ENCODE data around the gene KY.
"Not testable (repeated sequence)": the region's sequence is repeated elsewhere in the genome, so short reads cannot be mapped to it uniquely, and the experiment has no call there.

The KY gene

DNA sequence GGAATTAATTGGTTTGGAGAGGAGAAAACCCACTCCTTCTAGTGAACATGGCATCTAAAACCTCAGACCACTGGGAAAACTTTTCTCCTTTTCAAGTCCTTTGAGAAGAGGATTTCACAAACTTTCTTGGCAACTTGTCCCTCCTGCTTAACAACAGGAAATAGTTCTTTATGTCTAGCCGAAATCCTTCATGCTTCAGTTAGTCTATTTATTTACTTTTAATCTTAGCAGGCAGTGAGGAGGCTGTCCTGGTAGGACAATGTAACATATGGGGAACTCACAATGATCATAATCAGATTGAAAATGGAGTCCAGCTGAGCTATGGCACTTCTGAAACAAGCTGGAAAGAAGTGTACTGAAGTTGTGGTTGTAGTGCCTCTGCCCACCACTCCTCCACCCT, 50.6 kb downstream of the KY start:
- H3K4me3 ChIP-seq, result no peak overlapping the region
- H3K9me3 ChIP-seq (ENCODE audit: low read depth, low read length), result no peaks in the 10 kb centered on the region
- H3K9ac ChIP-seq (ENCODE audit: insufficient read length), result no peak overlapping the region
- no peak for DNase-seq (ENCODE audit: low read depth, low spot score)
- TF ChIP-seq POLR2AphosphoS5 (IDR thresholded peaks at IDR 0.05; ENCODE audit: borderline replicate concordance, low read depth, low read length) (no peak), FOXP2 (optimal IDR thresholded peaks at IDR 0.05; ENCODE audit: control extremely low read depth, extremely low read length, insufficient read depth) (no peak), EZH2 (IDR thresholded peaks at IDR 0.05) (no peak)
- no peaks in the 10 kb centered on the region for H3K36me3 ChIP-seq (ENCODE audit: insufficient read depth, low read length)
- H3K27ac ChIP-seq, result no peak overlapping the region

DNA sequence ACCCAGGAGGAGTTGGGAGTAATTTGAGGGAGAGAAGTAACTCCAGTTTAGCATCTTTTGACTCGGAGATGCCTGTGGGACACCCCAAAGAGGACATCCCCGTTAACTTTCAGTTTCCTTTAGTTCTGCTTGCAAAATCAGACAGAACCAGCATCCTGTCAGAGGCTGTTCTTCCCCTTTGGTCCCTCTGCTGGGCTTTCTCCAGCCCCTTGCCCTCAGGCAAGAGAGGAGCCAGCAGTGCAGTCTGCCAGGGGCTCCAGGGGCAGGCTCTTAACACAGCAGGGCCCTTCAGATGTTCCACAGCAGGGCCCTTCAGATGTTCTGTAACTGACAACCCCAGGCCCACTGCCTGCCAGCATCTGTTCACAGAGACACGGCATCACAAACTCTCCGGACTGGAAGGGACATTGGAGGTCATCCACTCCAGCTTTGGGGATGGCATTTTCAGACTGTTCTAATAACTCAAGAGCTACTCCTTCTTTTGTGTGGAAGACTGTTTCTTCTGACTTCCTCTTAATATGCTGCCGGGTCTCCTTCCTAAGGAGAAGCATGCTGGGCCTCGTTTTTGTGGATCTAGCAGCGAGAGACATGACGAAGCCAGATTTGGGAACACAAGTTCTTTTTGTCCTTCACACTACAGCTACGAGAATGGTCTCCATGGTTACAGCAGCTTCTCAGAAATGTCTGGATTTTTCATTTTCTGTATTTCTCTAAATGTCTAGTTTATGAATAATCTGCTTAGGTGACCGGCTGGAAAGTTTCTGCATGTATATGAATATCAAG, 51.9 kb downstream of the KY start:
- H3K4me3 ChIP-seq, result no peak overlapping the region
- H3K27ac ChIP-seq, result no peak overlapping the region
- no peaks in the 10 kb centered on the region for H3K9me3 ChIP-seq (ENCODE audit: low read depth, low read length)
- H3K36me3 ChIP-seq (ENCODE audit: insufficient read depth, low read length), result no peaks in the 10 kb centered on the region
- TF ChIP-seq FOXP2 (optimal IDR thresholded peaks at IDR 0.05; ENCODE audit: control extremely low read depth, extremely low read length, insufficient read depth) (no peak), EZH2 (IDR thresholded peaks at IDR 0.05) (no peak), POLR2AphosphoS5 (IDR thresholded peaks at IDR 0.05; ENCODE audit: borderline replicate concordance, low read depth, low read length) (no peak)
- no peak overlapping the region for H3K9ac ChIP-seq (ENCODE audit: insufficient read length)
- no peak for DNase-seq (ENCODE audit: low read depth, low spot score)

GRCh38 chr3:134597390-134597970, 53.3 kb downstream of the KY start:
- H3K27ac ChIP-seq, result no peak overlapping the region
- no peak for DNase-seq (ENCODE audit: low read depth, low spot score)
- TF ChIP-seq FOXP2 (optimal IDR thresholded peaks at IDR 0.05; ENCODE audit: control extremely low read depth, extremely low read length, insufficient read depth) (no peak), POLR2AphosphoS5 (IDR thresholded peaks at IDR 0.05; ENCODE audit: borderline replicate concordance, low read depth, low read length) (no peak), EZH2 (IDR thresholded peaks at IDR 0.05) (no peak)
- no peak overlapping the region for H3K4me3 ChIP-seq
- no peak overlapping the region for H3K9ac ChIP-seq (ENCODE audit: insufficient read length)
- no peaks in the 10 kb centered on the region for H3K9me3 ChIP-seq (ENCODE audit: low read depth, low read length)
- no peaks in the 10 kb centered on the region for H3K36me3 ChIP-seq (ENCODE audit: insufficient read depth, low read length)

GRCh38 chr3:134594986-134595385, 55.8 kb downstream of the KY start:
- not testable (repeated sequence) for H3K9ac ChIP-seq (ENCODE audit: insufficient read length); H3K4me3 ChIP-seq; H3K9me3 ChIP-seq (ENCODE audit: low read depth, low read length); H3K27ac ChIP-seq; DNase-seq (ENCODE audit: low read depth, low spot score); H3K36me3 ChIP-seq (ENCODE audit: insufficient read depth, low read length)

- no peak overlapping the region for H3K4me3 ChIP-seq
Measured at GRCh38 chr3:134594331-134594741, 56.5 kb downstream of the KY start.

DNA sequence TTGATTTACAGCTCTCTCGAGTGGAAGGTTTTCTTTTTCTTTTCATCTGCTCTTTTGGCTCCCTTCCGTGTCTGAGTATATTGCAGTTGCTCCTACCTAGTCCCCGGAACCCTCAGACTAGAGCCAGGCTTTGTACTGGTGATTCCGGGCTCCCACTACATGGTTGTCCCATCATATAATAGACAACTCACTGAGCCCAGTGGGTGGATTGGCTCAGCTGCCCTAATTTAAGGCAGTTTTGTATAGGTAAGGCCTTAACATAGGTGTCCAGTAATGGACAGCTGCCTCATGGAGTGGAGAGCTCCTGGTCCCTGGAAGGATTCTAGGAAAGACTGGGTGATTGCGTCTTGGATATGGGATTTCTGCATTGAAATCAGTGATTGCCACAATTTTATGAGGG, 58.0 kb downstream of the KY start:
- H3K4me3 ChIP-seq, result no peak overlapping the region
- H3K9ac ChIP-seq (ENCODE audit: insufficient read length), result no peak overlapping the region
- no peaks in the 10 kb centered on the region for H3K9me3 ChIP-seq (ENCODE audit: low read depth, low read length)
- TF ChIP-seq EZH2 (IDR thresholded peaks at IDR 0.05) (no peak), FOXP2 (optimal IDR thresholded peaks at IDR 0.05; ENCODE audit: control extremely low read depth, extremely low read length, insufficient read depth) (no peak), POLR2AphosphoS5 (IDR thresholded peaks at IDR 0.05; ENCODE audit: borderline replicate concordance, low read depth, low read length) (no peak)
- H3K27ac ChIP-seq, result no peak overlapping the region
- no peak for DNase-seq (ENCODE audit: low read depth, low spot score)
- no peaks in the 10 kb centered on the region for H3K36me3 ChIP-seq (ENCODE audit: insufficient read depth, low read length)

More at GRCh38 chr3:134594331-134594741, 56.5 kb downstream of the KY start:
- no peak overlapping the region for H3K27ac ChIP-seq
- no peaks in the 10 kb centered on the region for H3K9me3 ChIP-seq (ENCODE audit: low read depth, low read length)
- no peak for DNase-seq (ENCODE audit: low read depth, low spot score)
- TF ChIP-seq FOXP2 (optimal IDR thresholded peaks at IDR 0.05; ENCODE audit: control extremely low read depth, extremely low read length, insufficient read depth), result no peak
- TF ChIP-seq POLR2AphosphoS5 (IDR thresholded peaks at IDR 0.05; ENCODE audit: borderline replicate concordance, low read depth, low read length), result no peak
- no peak for TF ChIP-seq EZH2 (IDR thresholded peaks at IDR 0.05)
- H3K9ac ChIP-seq (ENCODE audit: insufficient read length), result no peak overlapping the region
- no peaks in the 10 kb centered on the region for H3K36me3 ChIP-seq (ENCODE audit: insufficient read depth, low read length)

GRCh38 chr3:134590766-134591165, 60.1 kb downstream of the KY start:
- H3K9ac ChIP-seq (ENCODE audit: insufficient read length), result no peak overlapping the region

GRCh38 chr3:134579141-134579665, 71.6 kb downstream of the KY start:
- Histone ChIP-seq H3K4me3 (no peak overlapping the region), H3K36me3 (ENCODE audit: insufficient read depth, low read length) (no peaks in the 10 kb centered on the region), H3K9ac (ENCODE audit: insufficient read length) (no peak overlapping the region), H3K27ac (no peak overlapping the region), H3K9me3 (ENCODE audit: low read depth, low read length) (no peaks in the 10 kb centered on the region)
- no peak for DNase-seq (ENCODE audit: low read depth, low spot score)
- no peak for TF ChIP-seq POLR2AphosphoS5 (IDR thresholded peaks at IDR 0.05; ENCODE audit: borderline replicate concordance, low read depth, low read length)
- no peak for TF ChIP-seq FOXP2 (optimal IDR thresholded peaks at IDR 0.05; ENCODE audit: control extremely low read depth, extremely low read length, insufficient read depth)
- TF ChIP-seq EZH2 (IDR thresholded peaks at IDR 0.05), result no peak

More at GRCh38 chr3:134590766-134591165, 60.1 kb downstream of the KY start:
- H3K27ac ChIP-seq, result no peak overlapping the region
- H3K9me3 ChIP-seq (ENCODE audit: low read depth, low read length), result no peaks in the 10 kb centered on the region
- TF ChIP-seq POLR2AphosphoS5 (IDR thresholded peaks at IDR 0.05; ENCODE audit: borderline replicate concordance, low read depth, low read length) (no peak), EZH2 (IDR thresholded peaks at IDR 0.05) (no peak), FOXP2 (optimal IDR thresholded peaks at IDR 0.05; ENCODE audit: control extremely low read depth, extremely low read length, insufficient read depth) (no peak)
- H3K4me3 ChIP-seq, result no peak overlapping the region
- no peaks in the 10 kb centered on the region for H3K36me3 ChIP-seq (ENCODE audit: insufficient read depth, low read length)
- no peak for DNase-seq (ENCODE audit: low read depth, low spot score)

All from SK-N-MC (cell line).